Astrocyte (in vitro differentiated cells and primary cell): Measurements from ENCODE around the gene GLRB.

Experiments
- CTCF ChIP-seq: IDR thresholded peaks from 2 replicates; pipeline ENCODE4 v1.5.1; 2011; ENCODE audit warnings: low read depth, mild to moderate bottlenecking, inconsistent platforms, low read length, moderate library complexity; ENCODE audit not compliant: insufficient read depth
- EZH2 ChIP-seq: IDR thresholded peaks from 2 replicates; pipeline ENCODE4 v1.6.1; 2012; ENCODE audit warnings: mild to moderate bottlenecking, low read length, inconsistent platforms; ENCODE audit not compliant: insufficient read depth

- TF ChIP-seq CTCF, result no peak
- TF ChIP-seq EZH2, result no peak
These were observed 20.5 kb downstream of the GLRB start for GRCh38 chr4:157096439-157096838.
